GM23338 (cell line): ENCODE results near the gene GUCA1A. TPM values are rescaled to one million over a fixed set of nuclear protein-coding genes. Genes with fewer than 3 reads are reported as not detected.

Source experiments
- ATAC-seq: fragments of 200-7000 bp; cut with Tn5 transposase; 3 replicates; pipeline ENCODE4 v1.9.1; 2020
- DNase-seq: peaks from one replicate; pipeline ENCODE4 v3.0.0-alpha.2; 2015; ENCODE audit warnings: low spot score
- H2AFZ ChIP-seq: fragments of 200-600 bp; sonication (generic); 2 replicates; pipeline ENCODE4 v1.8.0; 2016; ENCODE audit warnings: antibody characterized with exemption, mild to moderate bottlenecking, moderate library complexity
- H3F3A ChIP-seq: fragments of 200-600 bp; sonication (generic); replicated peaks from 2 replicates; pipeline ENCODE4 v1.8.0; 2017; ENCODE audit warnings: antibody characterized with exemption, mixed run types, low read depth
- H3K27ac ChIP-seq: fragments of 200-600 bp; sonication (generic); 2 replicates; pipeline ENCODE4 v1.6.1; 2016; ENCODE audit warnings: low read depth
- H3K27me3 ChIP-seq: fragments of 200-600 bp; sonication (generic); 2 replicates; pipeline ENCODE4 v1.8.0; 2016; ENCODE audit warnings: mild to moderate bottlenecking, mixed run types, moderate library complexity; ENCODE audit not compliant: insufficient read depth
- H3K36me3 ChIP-seq: fragments of 200-600 bp; sonication (generic); 2 replicates; pipeline ENCODE4 v1.8.0; 2016; ENCODE audit warnings: mild to moderate bottlenecking; ENCODE audit not compliant: insufficient read depth
- H3K4me1 ChIP-seq: fragments of 200-600 bp; sonication (generic); 2 replicates; pipeline ENCODE4 v1.8.0; 2016; ENCODE audit warnings: mild to moderate bottlenecking, moderate library complexity; ENCODE audit not compliant: insufficient read depth
- H3K4me2 ChIP-seq: fragments of 200-600 bp; sonication (generic); 2 replicates; pipeline ENCODE4 v1.7.1; 2017; ENCODE audit warnings: mixed run types
- H3K4me3 ChIP-seq: fragments of 200-600 bp; sonication (generic); 2 replicates; pipeline ENCODE4 v1.6.1; 2016; ENCODE audit warnings: mixed run types
- H3K79me2 ChIP-seq: fragments of 200-600 bp; sonication (generic); replicated peaks from 2 replicates; pipeline ENCODE4 v1.8.0; 2017; ENCODE audit warnings: mild to moderate bottlenecking; ENCODE audit not compliant: insufficient read depth
- H3K9me2 ChIP-seq: fragments of 200-600 bp; sonication (generic); 2 replicates; pipeline ENCODE4 v1.8.0; 2017; ENCODE audit not compliant: insufficient read depth
- H4K20me1 ChIP-seq: fragments of 200-600 bp; sonication (generic); replicated peaks from 2 replicates; pipeline ENCODE4 v1.8.0; 2017; ENCODE audit warnings: mild to moderate bottlenecking; ENCODE audit not compliant: insufficient read depth
- H3K27ac Mint-ChIP-seq: 2 replicates; pipeline ENCODE4 v1.8.0; 2020; ENCODE audit warnings: inconsistent platforms, mild to moderate bottlenecking, moderate library complexity, mixed read lengths
- H3K27me3 Mint-ChIP-seq: 3 replicates; pipeline ENCODE4 v1.8.0; 2022; ENCODE audit warnings: low read depth, mild to moderate bottlenecking, moderate library complexity, mixed read lengths, inconsistent platforms; ENCODE audit not compliant: insufficient read depth, poor library complexity
- H3K36me3 Mint-ChIP-seq: 3 replicates; pipeline ENCODE4 v1.8.0; 2021; ENCODE audit warnings: low read depth, mild to moderate bottlenecking, inconsistent platforms, moderate library complexity, mixed read lengths
- H3K4me1 Mint-ChIP-seq: 3 replicates; pipeline ENCODE4 v1.8.0; 2020; ENCODE audit warnings: mild to moderate bottlenecking, inconsistent platforms, mixed read lengths
- H3K4me3 Mint-ChIP-seq: 3 replicates; pipeline ENCODE4 v1.8.0; 2021; ENCODE audit warnings: moderate library complexity, mild to moderate bottlenecking, inconsistent platforms, mixed read lengths
- H3K9me3 Mint-ChIP-seq: 3 replicates; pipeline ENCODE4 v1.8.0; 2020; ENCODE audit warnings: moderate library complexity, mild to moderate bottlenecking, inconsistent platforms, mixed read lengths
- CREB1 ChIP-seq: fragments of 250-450 bp; sonication (Bioruptor Pico); IDR thresholded peaks from 2 replicates; pipeline ENCODE4 v1.5.0; 2020; ENCODE audit warnings: low read depth, mild to moderate bottlenecking, moderate library complexity
- JUNB ChIP-seq: IDR thresholded peaks from one replicate; pipeline ENCODE4 v1.6.1; 2016; ENCODE audit warnings: antibody characterized with exemption; ENCODE audit not compliant: unreplicated experiment
- POLR2AphosphoS5 ChIP-seq: IDR thresholded peaks from 2 replicates; pipeline ENCODE4 v1.6.1; 2016; ENCODE audit warnings: antibody characterized with exemption, low read depth
- ZNF114 ChIP-seq: fragments of 250-450 bp; sonication (Bioruptor Pico); IDR thresholded peaks from 2 replicates; pipeline ENCODE4 v1.5.0; 2020; ENCODE audit warnings: mild to moderate bottlenecking, moderate library complexity
- ZNF331 ChIP-seq: fragments of 250-450 bp; sonication (Bioruptor Pico); IDR thresholded peaks from 2 replicates; pipeline ENCODE4 v1.5.0; 2020; ENCODE audit warnings: low read depth, mild to moderate bottlenecking, moderate library complexity
- polyA plus RNA-seq: library from polyadenylated mRNA; unstranded; fragments of >200 nt; fragmentation: Nextera tagmentation; extraction: Ambion mirVana; gene quantifications from 2 replicates; pipeline ENCODE4 v1.2.1, GENCODE V29; 2016
- total RNA-seq: library from RNA; depleted of rRNA; stranded (reverse); fragments of >200 nt; shearing (Covaris generic); gene quantifications from 2 replicates; pipeline ENCODE4 v1.2.3, GENCODE V29; 2014
- TF ChIP-seq, protein P1 (sequence below): IDR thresholded peaks from one replicate; pipeline ENCODE4 v1.6.1; 2018; ENCODE audit warnings: antibody characterized with exemption; ENCODE audit not compliant: unreplicated experiment
- TF ChIP-seq, protein P2 (sequence below): fragments of 250-450 bp; sonication (Bioruptor Pico); IDR thresholded peaks from 2 replicates; pipeline ENCODE4 v1.5.0; 2020; ENCODE audit warnings: mild to moderate bottlenecking, moderate library complexity
- TF ChIP-seq, protein P3 (sequence below), 2 experiments: fragments of 200-600 bp in 1 of 2; sonication (generic) in 1 of 2; conservative IDR thresholded peaks; 2 replicates each; pipeline versions ENCODE4 v1.5.1 to v1.6.1; 2016 to 2017; ENCODE audit warnings: antibody characterized with exemption in 2 of 2, low read depth in 2 of 2, mild to moderate bottlenecking in 2 of 2, moderate library complexity in 1 of 2

GUCA1A gene
- total and polyA plus RNA-seq, 2 experiments from 2014 or later: 5.2 to 10.6 TPM

DNA sequence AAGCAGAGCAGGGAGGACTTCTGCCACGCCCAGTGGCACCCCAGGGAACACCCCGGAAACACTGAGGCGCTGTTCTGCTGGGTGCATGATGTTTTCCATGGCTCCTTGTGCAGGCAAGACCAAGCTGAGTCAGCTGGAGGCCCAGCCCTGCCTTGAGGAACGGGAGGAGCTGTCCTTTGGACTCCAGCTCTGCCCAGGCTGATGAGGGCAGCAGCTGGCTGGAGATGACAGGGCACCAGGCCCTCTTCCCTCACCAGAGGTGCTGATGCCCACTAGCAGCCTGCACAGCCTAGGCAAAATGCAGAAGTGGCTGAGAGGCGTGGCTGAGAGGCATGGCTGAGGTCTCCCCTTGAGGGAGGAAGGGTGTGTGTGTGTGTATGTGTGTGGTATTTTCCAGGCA, 33.1 kb upstream of the GUCA1A start (continued):
- TF ChIP-seq, protein P1, sequence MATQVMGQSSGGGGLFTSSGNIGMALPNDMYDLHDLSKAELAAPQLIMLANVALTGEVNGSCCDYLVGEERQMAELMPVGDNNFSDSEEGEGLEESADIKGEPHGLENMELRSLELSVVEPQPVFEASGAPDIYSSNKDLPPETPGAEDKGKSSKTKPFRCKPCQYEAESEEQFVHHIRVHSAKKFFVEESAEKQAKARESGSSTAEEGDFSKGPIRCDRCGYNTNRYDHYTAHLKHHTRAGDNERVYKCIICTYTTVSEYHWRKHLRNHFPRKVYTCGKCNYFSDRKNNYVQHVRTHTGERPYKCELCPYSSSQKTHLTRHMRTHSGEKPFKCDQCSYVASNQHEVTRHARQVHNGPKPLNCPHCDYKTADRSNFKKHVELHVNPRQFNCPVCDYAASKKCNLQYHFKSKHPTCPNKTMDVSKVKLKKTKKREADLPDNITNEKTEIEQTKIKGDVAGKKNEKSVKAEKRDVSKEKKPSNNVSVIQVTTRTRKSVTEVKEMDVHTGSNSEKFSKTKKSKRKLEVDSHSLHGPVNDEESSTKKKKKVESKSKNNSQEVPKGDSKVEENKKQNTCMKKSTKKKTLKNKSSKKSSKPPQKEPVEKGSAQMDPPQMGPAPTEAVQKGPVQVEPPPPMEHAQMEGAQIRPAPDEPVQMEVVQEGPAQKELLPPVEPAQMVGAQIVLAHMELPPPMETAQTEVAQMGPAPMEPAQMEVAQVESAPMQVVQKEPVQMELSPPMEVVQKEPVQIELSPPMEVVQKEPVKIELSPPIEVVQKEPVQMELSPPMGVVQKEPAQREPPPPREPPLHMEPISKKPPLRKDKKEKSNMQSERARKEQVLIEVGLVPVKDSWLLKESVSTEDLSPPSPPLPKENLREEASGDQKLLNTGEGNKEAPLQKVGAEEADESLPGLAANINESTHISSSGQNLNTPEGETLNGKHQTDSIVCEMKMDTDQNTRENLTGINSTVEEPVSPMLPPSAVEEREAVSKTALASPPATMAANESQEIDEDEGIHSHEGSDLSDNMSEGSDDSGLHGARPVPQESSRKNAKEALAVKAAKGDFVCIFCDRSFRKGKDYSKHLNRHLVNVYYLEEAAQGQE: no peak
- no peak for TF ChIP-seq POLR2AphosphoS5

DNA sequence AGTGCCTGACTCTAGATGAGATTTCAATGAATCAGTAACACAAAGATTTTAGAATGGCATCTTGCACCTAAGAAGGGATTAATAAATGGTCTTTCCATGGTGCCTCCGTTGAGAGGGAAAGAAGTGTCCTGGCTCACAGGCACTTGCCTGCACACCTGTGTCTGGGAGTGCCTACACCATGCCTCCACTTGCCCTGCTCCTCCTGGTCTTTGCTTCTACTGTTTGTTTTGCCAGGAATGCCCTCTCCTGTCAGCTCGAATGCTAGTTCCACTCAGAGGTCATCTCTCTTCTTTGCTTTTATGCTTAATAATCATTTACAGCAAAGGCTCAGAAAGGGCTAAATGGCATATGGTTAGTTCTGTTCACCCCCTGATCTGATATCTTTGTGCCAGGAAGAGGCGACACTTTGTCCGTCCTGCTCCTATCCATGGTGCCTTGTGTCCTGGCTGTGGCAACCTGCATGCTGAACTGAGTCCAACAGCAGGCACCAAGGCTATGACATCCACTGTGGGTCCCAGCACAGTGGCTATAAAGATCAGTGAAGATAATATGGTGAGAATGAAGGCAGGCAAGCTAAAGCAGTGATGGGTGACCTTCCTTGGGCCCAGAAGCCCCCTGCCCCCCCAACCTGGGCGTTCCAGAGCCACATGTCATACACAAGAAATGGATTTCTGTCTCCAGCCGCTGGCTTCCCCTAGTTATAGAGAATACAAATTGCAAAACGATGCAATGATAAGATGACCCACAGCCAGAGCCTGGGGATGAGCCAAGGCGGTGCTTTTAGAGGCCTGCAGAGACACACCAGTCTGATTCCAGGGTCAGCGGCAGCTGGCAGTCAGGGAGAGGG, 32.2 kb upstream of the GUCA1A start:
- H3K4me2 ChIP-seq: peak overlapping the region; percentile 99
- peaks cover 58% of the 10 kb centered on the region for H3K4me1 Mint-ChIP-seq
- no peak overlapping the region for H2AFZ ChIP-seq
- no peak for ATAC-seq
- peaks cover 8% of the 10 kb centered on the region; the same call in 1 of the 2 replicates for H3K36me3 ChIP-seq
- H3K27ac Mint-ChIP-seq: peak overlapping the region; percentile 36; the same call in 1 of the 2 replicates
- H3K4me1 ChIP-seq: peaks cover 52% of the 10 kb centered on the region
- peaks cover 11% of the 10 kb centered on the region; the same call in 2 of the 3 replicates for H3K36me3 Mint-ChIP-seq
- no peak overlapping the region for H3K27ac ChIP-seq
- H3K27me3 Mint-ChIP-seq: peaks cover 31% of the 10 kb centered on the region
- peaks cover 26% of the 10 kb centered on the region for H4K20me1 ChIP-seq
- peak overlapping the region; percentile 99 for H3K4me3 ChIP-seq
- no peaks in the 10 kb centered on the region for H3K9me2 ChIP-seq
- peaks cover 60% of the 10 kb centered on the region for H3K79me2 ChIP-seq
- H3K4me3 Mint-ChIP-seq: peak overlapping the region; percentile 76
- no peaks in the 10 kb centered on the region for H3K9me3 Mint-ChIP-seq
- no peak for DNase-seq
- H3F3A ChIP-seq: peaks cover 41% of the 10 kb centered on the region
- H3K27me3 ChIP-seq: no peaks in the 10 kb centered on the region
- TF ChIP-seq ZNF114 (CRISPR knock-in tag) (no peak), CREB1 (CRISPR knock-in tag) (no peak), JUNB (no peak), ZNF331 (CRISPR knock-in tag) (no peak), POLR2AphosphoS5 (no peak)
- TF ChIP-seq, protein P2, sequence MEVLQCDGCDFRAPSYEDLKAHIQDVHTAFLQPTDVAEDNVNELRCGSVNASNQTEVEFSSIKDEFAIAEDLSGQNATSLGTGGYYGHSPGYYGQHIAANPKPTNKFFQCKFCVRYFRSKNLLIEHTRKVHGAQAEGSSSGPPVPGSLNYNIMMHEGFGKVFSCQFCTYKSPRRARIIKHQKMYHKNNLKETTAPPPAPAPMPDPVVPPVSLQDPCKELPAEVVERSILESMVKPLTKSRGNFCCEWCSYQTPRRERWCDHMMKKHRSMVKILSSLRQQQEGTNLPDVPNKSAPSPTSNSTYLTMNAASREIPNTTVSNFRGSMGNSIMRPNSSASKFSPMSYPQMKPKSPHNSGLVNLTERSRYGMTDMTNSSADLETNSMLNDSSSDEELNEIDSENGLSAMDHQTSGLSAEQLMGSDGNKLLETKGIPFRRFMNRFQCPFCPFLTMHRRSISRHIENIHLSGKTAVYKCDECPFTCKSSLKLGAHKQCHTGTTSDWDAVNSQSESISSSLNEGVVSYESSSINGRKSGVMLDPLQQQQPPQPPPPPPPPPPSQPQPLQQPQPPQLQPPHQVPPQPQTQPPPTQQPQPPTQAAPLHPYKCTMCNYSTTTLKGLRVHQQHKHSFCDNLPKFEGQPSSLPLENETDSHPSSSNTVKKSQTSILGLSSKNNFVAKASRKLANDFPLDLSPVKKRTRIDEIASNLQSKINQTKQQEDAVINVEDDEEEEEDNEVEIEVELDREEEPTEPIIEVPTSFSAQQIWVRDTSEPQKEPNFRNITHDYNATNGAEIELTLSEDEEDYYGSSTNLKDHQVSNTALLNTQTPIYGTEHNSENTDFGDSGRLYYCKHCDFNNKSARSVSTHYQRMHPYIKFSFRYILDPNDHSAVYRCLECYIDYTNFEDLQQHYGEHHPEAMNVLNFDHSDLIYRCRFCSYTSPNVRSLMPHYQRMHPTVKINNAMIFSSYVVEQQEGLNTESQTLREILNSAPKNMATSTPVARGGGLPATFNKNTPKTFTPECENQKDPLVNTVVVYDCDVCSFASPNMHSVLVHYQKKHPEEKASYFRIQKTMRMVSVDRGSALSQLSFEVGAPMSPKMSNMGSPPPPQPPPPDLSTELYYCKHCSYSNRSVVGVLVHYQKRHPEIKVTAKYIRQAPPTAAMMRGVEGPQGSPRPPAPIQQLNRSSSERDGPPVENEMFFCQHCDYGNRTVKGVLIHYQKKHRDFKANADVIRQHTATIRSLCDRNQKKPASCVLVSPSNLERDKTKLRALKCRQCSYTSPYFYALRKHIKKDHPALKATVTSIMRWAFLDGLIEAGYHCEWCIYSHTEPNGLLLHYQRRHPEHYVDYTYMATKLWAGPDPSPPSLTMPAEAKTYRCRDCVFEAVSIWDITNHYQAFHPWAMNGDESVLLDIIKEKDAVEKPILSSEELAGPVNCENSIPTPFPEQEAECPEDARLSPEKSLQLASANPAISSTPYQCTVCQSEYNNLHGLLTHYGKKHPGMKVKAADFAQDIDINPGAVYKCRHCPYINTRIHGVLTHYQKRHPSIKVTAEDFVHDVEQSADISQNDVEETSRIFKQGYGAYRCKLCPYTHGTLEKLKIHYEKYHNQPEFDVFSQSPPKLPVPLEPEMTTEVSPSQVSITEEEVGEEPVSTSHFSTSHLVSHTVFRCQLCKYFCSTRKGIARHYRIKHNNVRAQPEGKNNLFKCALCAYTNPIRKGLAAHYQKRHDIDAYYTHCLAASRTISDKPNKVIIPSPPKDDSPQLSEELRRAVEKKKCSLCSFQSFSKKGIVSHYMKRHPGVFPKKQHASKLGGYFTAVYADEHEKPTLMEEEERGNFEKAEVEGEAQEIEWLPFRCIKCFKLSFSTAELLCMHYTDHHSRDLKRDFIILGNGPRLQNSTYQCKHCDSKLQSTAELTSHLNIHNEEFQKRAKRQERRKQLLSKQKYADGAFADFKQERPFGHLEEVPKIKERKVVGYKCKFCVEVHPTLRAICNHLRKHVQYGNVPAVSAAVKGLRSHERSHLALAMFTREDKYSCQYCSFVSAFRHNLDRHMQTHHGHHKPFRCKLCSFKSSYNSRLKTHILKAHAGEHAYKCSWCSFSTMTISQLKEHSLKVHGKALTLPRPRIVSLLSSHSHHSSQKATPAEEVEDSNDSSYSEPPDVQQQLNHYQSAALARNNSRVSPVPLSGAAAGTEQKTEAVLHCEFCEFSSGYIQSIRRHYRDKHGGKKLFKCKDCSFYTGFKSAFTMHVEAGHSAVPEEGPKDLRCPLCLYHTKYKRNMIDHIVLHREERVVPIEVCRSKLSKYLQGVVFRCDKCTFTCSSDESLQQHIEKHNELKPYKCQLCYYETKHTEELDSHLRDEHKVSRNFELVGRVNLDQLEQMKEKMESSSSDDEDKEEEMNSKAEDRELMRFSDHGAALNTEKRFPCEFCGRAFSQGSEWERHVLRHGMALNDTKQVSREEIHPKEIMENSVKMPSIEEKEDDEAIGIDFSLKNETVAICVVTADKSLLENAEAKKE: no peak
- TF ChIP-seq, protein P1: no peak
- TF ChIP-seq, protein P3, sequence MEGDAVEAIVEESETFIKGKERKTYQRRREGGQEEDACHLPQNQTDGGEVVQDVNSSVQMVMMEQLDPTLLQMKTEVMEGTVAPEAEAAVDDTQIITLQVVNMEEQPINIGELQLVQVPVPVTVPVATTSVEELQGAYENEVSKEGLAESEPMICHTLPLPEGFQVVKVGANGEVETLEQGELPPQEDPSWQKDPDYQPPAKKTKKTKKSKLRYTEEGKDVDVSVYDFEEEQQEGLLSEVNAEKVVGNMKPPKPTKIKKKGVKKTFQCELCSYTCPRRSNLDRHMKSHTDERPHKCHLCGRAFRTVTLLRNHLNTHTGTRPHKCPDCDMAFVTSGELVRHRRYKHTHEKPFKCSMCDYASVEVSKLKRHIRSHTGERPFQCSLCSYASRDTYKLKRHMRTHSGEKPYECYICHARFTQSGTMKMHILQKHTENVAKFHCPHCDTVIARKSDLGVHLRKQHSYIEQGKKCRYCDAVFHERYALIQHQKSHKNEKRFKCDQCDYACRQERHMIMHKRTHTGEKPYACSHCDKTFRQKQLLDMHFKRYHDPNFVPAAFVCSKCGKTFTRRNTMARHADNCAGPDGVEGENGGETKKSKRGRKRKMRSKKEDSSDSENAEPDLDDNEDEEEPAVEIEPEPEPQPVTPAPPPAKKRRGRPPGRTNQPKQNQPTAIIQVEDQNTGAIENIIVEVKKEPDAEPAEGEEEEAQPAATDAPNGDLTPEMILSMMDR (conservative IDR thresholded peaks at IDR 0.05; ENCODE audit: low read depth in 2 of 2): no peak
